Measurements from ENCODE around the gene ZNF860.

The ZNF860 gene

DNA sequence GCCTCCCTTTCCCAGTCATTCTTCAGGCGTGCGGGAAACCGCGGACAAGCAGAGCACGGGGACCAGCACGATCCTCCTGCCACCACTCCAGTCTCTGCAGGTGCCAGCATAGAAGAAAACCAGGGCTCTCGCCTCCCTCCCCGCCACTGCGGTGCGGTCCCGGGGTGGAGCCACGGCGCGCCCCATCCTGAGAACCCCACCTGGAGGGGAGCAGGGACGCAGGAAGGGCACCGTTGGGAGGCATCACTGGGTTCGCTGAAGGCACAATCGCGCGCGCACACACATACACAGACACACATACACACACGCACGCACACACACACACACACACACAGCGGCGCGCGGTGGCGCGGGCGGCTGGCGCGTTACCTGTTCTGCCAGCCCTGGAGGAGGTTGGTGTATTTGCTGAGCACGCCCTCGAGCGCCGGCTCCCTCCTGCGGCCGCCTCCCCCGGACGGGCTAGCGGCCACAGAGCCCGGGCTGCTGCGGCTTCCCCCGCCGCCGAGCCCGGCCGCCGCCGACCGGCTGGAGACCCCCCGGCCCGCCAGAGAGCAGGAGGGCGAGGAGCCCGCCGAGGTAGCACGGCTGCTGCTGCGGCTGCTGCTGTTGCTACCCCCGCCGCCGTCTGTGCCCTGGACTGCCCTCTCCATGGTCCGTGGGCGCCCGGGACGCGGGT lies 882 bp upstream of the ZNF860 start:
- no peaks in the 10 kb centered on the region for H3K79me1 ChIP-seq (ENCODE audit: low read depth, low read length)
- H3K14ac ChIP-seq (ENCODE audit: low read length): no peak overlapping the region
- H3K4me1 ChIP-seq (ENCODE audit: control insufficient read depth in 2 of 2, insufficient read depth in 1 of 2, low read depth in 1 of 2, low read length in 2 of 2): peaks cover 0 to 11% of the 10 kb centered on the region in 2 donors
- H3K9ac ChIP-seq (ENCODE audit: low read depth, low read length, poor library complexity): peak overlapping the region; percentile 85
- peak overlapping the region; percentile 97 for H2AFZ ChIP-seq (ENCODE audit: low read length)
- H3K4me3 ChIP-seq (ENCODE audit: low read length in 2 of 2): peak overlapping the region; percentile 59 to 87
- H3K4me2 ChIP-seq (ENCODE audit: insufficient read depth, low read length, poor library complexity, severe bottlenecking): peak overlapping the region; percentile 89
- peaks cover 0 to 44% (median 8%) of the 10 kb centered on the region in 3 experiments for H3K27me3 ChIP-seq (ENCODE audit: control insufficient read depth in 3 of 3, insufficient read depth in 3 of 3, low read depth in 1 of 3, low read length in 3 of 3)
- peak; percentile 54 for DNase-seq (ENCODE audit: low spot score)
- no peaks in the 10 kb centered on the region for H3K9me3 ChIP-seq (replicated peaks in 1 of 2; ENCODE audit: control insufficient read depth in 2 of 2, insufficient read depth in 1 of 2, low read depth in 1 of 2, low read length in 2 of 2)
- no peak overlapping the region for H4K8ac ChIP-seq (ENCODE audit: low read depth, low read length)
- peak overlapping the region; percentile 62 for H3K23ac ChIP-seq (ENCODE audit: low read depth, low read length, poor library complexity)
- H3K27ac ChIP-seq (replicated peaks; ENCODE audit: low read length): no peak overlapping the region
- H4K91ac ChIP-seq (ENCODE audit: low read depth, low read length, poor library complexity): no peak overlapping the region
- H2BK5ac ChIP-seq (ENCODE audit: low read length): peak overlapping the region; percentile 42
- H2BK12ac ChIP-seq (ENCODE audit: low read length): no peak overlapping the region
- H2BK120ac ChIP-seq (ENCODE audit: low read depth, low read length): peak overlapping the region; percentile 68
- H3K4ac ChIP-seq (ENCODE audit: low read length): no peak overlapping the region
- no CpG with 5 or more reads among the region's 66 CpGs for WGBS, 2 donors (ENCODE audit: extremely low coverage in 2 of 2, insufficient read length in 2 of 2, insufficient replicate concordance in 1 of 2)
- peak overlapping the region; percentile 91 for H2BK15ac ChIP-seq (ENCODE audit: low read length)
- H2AK5ac ChIP-seq (ENCODE audit: low read depth, low read length): no peak overlapping the region
- H3K36me3 ChIP-seq (replicated peaks in 1 of 2; ENCODE audit: control insufficient read depth in 2 of 2, insufficient read depth in 2 of 2, low read length in 2 of 2): no peaks in the 10 kb centered on the region
- peak overlapping the region; percentile 93 for H3K18ac ChIP-seq (ENCODE audit: low read length)

GRCh38 chr3:31984321-31984720 lies 2.8 kb downstream of the ZNF860 start:
- H2BK5ac ChIP-seq (ENCODE audit: low read length): no peak overlapping the region

DNA sequence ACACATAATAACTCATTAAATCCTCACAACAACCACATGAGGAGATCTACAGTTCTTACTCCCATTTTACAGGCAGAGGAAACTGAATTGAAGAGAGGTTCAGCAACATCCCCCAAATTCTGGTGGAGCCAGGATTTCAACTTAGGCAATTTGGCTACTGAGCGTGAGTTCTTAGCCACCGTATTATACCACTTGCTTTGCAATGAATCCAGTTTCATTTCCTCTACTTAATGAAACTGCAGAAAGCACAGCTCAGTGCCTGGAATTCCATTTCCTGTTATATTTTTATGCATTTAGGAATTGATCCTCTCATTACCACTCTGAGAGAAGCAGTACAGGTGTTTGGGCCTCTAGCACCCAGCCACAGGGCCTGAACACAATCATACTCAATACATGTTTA lies 4.3 kb downstream of the ZNF860 start:
- Histone ChIP-seq H3K9me3 (replicated peaks in 1 of 2; ENCODE audit: control insufficient read depth in 2 of 2, insufficient read depth in 1 of 2, low read depth in 1 of 2, low read length in 2 of 2) (peaks cover 4 to 5% of the 10 kb centered on the region in 2 donors), H4K8ac (ENCODE audit: low read depth, low read length) (no peak overlapping the region), H2BK120ac (ENCODE audit: low read depth, low read length) (no peak overlapping the region), H3K36me3 (replicated peaks in 1 of 2; ENCODE audit: control insufficient read depth in 2 of 2, insufficient read depth in 2 of 2, low read length in 2 of 2) (no peaks in the 10 kb centered on the region), H2BK15ac (ENCODE audit: low read length) (no peak overlapping the region), H2AFZ (ENCODE audit: low read length) (no peak overlapping the region), H3K9ac (ENCODE audit: low read depth, low read length, poor library complexity) (no peak overlapping the region), H2AK5ac (ENCODE audit: low read depth, low read length) (no peak overlapping the region), H3K4me3 (ENCODE audit: low read length in 2 of 2) (no peak overlapping the region), H3K79me1 (ENCODE audit: low read depth, low read length) (no peaks in the 10 kb centered on the region), H3K27me3 (ENCODE audit: control insufficient read depth in 3 of 3, insufficient read depth in 3 of 3, low read depth in 1 of 3, low read length in 3 of 3) (peaks cover 0 to 27% (median 8%) of the 10 kb centered on the region in 3 experiments), H3K4ac (ENCODE audit: low read length) (no peak overlapping the region), H3K14ac (ENCODE audit: low read length) (no peak overlapping the region), H2BK5ac (ENCODE audit: low read length) (no peak overlapping the region), H3K23ac (ENCODE audit: low read depth, low read length, poor library complexity) (no peak overlapping the region), H3K18ac (ENCODE audit: low read length) (no peak overlapping the region), H3K4me1 (ENCODE audit: control insufficient read depth in 2 of 2, insufficient read depth in 1 of 2, low read depth in 1 of 2, low read length in 2 of 2) (peaks cover 0 to 4% of the 10 kb centered on the region in 2 donors), H3K4me2 (ENCODE audit: insufficient read depth, low read length, poor library complexity, severe bottlenecking) (no peak overlapping the region), H4K91ac (ENCODE audit: low read depth, low read length, poor library complexity) (no peak overlapping the region), H2BK12ac (ENCODE audit: low read length) (no peak overlapping the region), H3K27ac (replicated peaks; ENCODE audit: low read length) (no peak overlapping the region)
- WGBS, 2 donors (ENCODE audit: extremely low coverage in 2 of 2, insufficient read length in 2 of 2, insufficient replicate concordance in 1 of 2): no CpG with 5 or more reads among the region's 2 CpGs
- DNase-seq (ENCODE audit: low spot score): no peak

More at GRCh38 chr3:31984321-31984720, 2.8 kb downstream of the ZNF860 start:
- Histone ChIP-seq H3K18ac (ENCODE audit: low read length) (no peak overlapping the region), H2BK15ac (ENCODE audit: low read length) (no peak overlapping the region), H3K27ac (replicated peaks; ENCODE audit: low read length) (no peak overlapping the region), H3K9me3 (replicated peaks in 1 of 2; ENCODE audit: control insufficient read depth in 2 of 2, insufficient read depth in 1 of 2, low read depth in 1 of 2, low read length in 2 of 2) (peaks cover 2 to 3% of the 10 kb centered on the region in 2 donors), H2AK5ac (ENCODE audit: low read depth, low read length) (no peak overlapping the region), H2BK120ac (ENCODE audit: low read depth, low read length) (no peak overlapping the region), H4K8ac (ENCODE audit: low read depth, low read length) (no peak overlapping the region), H2AFZ (ENCODE audit: low read length) (no peak overlapping the region), H3K4me3 (ENCODE audit: low read length in 2 of 2) (no peak overlapping the region), H4K91ac (ENCODE audit: low read depth, low read length, poor library complexity) (no peak overlapping the region), H3K79me1 (ENCODE audit: low read depth, low read length) (no peaks in the 10 kb centered on the region), H3K14ac (ENCODE audit: low read length) (no peak overlapping the region), H3K23ac (ENCODE audit: low read depth, low read length, poor library complexity) (no peak overlapping the region), H3K36me3 (replicated peaks in 1 of 2; ENCODE audit: control insufficient read depth in 2 of 2, insufficient read depth in 2 of 2, low read length in 2 of 2) (no peaks in the 10 kb centered on the region), H3K4me2 (ENCODE audit: insufficient read depth, low read length, poor library complexity, severe bottlenecking) (no peak overlapping the region), H3K4me1 (ENCODE audit: control insufficient read depth in 2 of 2, insufficient read depth in 1 of 2, low read depth in 1 of 2, low read length in 2 of 2) (peaks cover 0 to 11% of the 10 kb centered on the region in 2 donors), H3K27me3 (ENCODE audit: control insufficient read depth in 3 of 3, insufficient read depth in 3 of 3, low read depth in 1 of 3, low read length in 3 of 3) (peaks cover 0 to 40% (median 8%) of the 10 kb centered on the region in 3 experiments), H2BK12ac (ENCODE audit: low read length) (no peak overlapping the region), H3K4ac (ENCODE audit: low read length) (no peak overlapping the region), H3K9ac (ENCODE audit: low read depth, low read length, poor library complexity) (no peak overlapping the region)
- 100% methylated on average over 1 of the region's 4 CpGs; no CpG with 5 or more reads in 1 of the 2 donors for WGBS, 2 donors (ENCODE audit: extremely low coverage in 2 of 2, insufficient read length in 2 of 2, insufficient replicate concordance in 1 of 2)
- no peak for DNase-seq (ENCODE audit: low spot score)

GRCh38 chr3:31988271-31988670 lies 6.7 kb downstream of the ZNF860 start:
- no peak overlapping the region for H3K4me3 ChIP-seq (ENCODE audit: low read length in 2 of 2)
- no peak overlapping the region for H3K4me2 ChIP-seq (ENCODE audit: insufficient read depth, low read length, poor library complexity, severe bottlenecking)
- no peak overlapping the region for H2AK5ac ChIP-seq (ENCODE audit: low read depth, low read length)
- no peak overlapping the region for H3K18ac ChIP-seq (ENCODE audit: low read length)
- no peaks in the 10 kb centered on the region for H3K36me3 ChIP-seq (replicated peaks in 1 of 2; ENCODE audit: control insufficient read depth in 2 of 2, insufficient read depth in 2 of 2, low read length in 2 of 2)
- no peaks in the 10 kb centered on the region for H3K79me1 ChIP-seq (ENCODE audit: low read depth, low read length)
- no peak overlapping the region for H3K14ac ChIP-seq (ENCODE audit: low read length)
- H4K8ac ChIP-seq (ENCODE audit: low read depth, low read length): no peak overlapping the region
- H3K9ac ChIP-seq (ENCODE audit: low read depth, low read length, poor library complexity): no peak overlapping the region
- H2AFZ ChIP-seq (ENCODE audit: low read length): no peak overlapping the region
- H3K9me3 ChIP-seq (replicated peaks in 1 of 2; ENCODE audit: control insufficient read depth in 2 of 2, insufficient read depth in 1 of 2, low read depth in 1 of 2, low read length in 2 of 2): peaks cover 6 to 7% of the 10 kb centered on the region in 2 donors
- no peak overlapping the region for H3K23ac ChIP-seq (ENCODE audit: low read depth, low read length, poor library complexity)
- H3K4me1 ChIP-seq (ENCODE audit: control insufficient read depth in 2 of 2, insufficient read depth in 1 of 2, low read depth in 1 of 2, low read length in 2 of 2): no peaks in the 10 kb centered on the region
- no peak overlapping the region for H2BK120ac ChIP-seq (ENCODE audit: low read depth, low read length)
- no peak overlapping the region for H2BK15ac ChIP-seq (ENCODE audit: low read length)
- H2BK5ac ChIP-seq (ENCODE audit: low read length): no peak overlapping the region
- no peak overlapping the region for H2BK12ac ChIP-seq (ENCODE audit: low read length)
- no peak overlapping the region for H3K4ac ChIP-seq (ENCODE audit: low read length)
- H3K27me3 ChIP-seq (ENCODE audit: control insufficient read depth in 3 of 3, insufficient read depth in 3 of 3, low read depth in 1 of 3, low read length in 3 of 3): peaks cover 0 to 4% (median 0%) of the 10 kb centered on the region in 3 experiments
- no CpG with 5 or more reads among the region's 1 CpG for whole genome bisulfite sequencing, 2 donors (ENCODE audit: extremely low coverage in 2 of 2, insufficient read length in 2 of 2, insufficient replicate concordance in 1 of 2)
- H4K91ac ChIP-seq (ENCODE audit: low read depth, low read length, poor library complexity): no peak overlapping the region
- H3K27ac ChIP-seq (replicated peaks; ENCODE audit: low read length): no peak overlapping the region
- no peak for DNase-seq (ENCODE audit: low spot score)

All from neuronal stem cell (in vitro differentiated cells).